Medulla oblongata (tissue), 1 donor: ENCODE data around the gene MSGN1.
"Not testable (repeated sequence)": the region's sequence is repeated elsewhere in the genome, so short reads cannot be mapped to it uniquely, and the experiment has no call there.

Source experiments
- DNase-seq: peaks from one replicate; pipeline ENCODE4 v3.0.0-alpha.2; 2015; ENCODE audit errors: extremely low spot score

The MSGN1 gene

GRCh38 chr2:17805166-17805565, 11.1 kb upstream of the MSGN1 start:
- DNase-seq: peak; percentile 30

GRCh38 chr2:17805717-17806363, 10.4 kb upstream of the MSGN1 start:
- DNase-seq: no peak

- no peak for DNase-seq
Observed at GRCh38 chr2:17813010-17813741, 3.1 kb upstream of the MSGN1 start.

- DNase-seq: peak; percentile 24
Observed at GRCh38 chr2:17813742-17814473, 2.4 kb upstream of the MSGN1 start.

- DNase-seq: no peak
Observed at GRCh38 chr2:17814601-17815000, 1.7 kb upstream of the MSGN1 start.

GRCh38 chr2:17815468-17816184, 634 bp upstream of the MSGN1 start:
- no peak for DNase-seq

GRCh38 chr2:17818235-17818815, 2.1 kb downstream of the MSGN1 start:
- DNase-seq: no peak

- no peak for DNase-seq
Observed at GRCh38 chr2:17821080-17821479, 4.8 kb downstream of the MSGN1 start.

- no peak for DNase-seq
Observed at GRCh38 chr2:17821535-17822444, 5.5 kb downstream of the MSGN1 start.

GRCh38 chr2:17822445-17823117, 6.3 kb downstream of the MSGN1 start:
- no peak for DNase-seq

GRCh38 chr2:17823646-17824045, 7.4 kb downstream of the MSGN1 start:
- not testable (repeated sequence) for DNase-seq

GRCh38 chr2:17827316-17827715, 11.1 kb downstream of the MSGN1 start:
- DNase-seq: no peak

GRCh38 chr2:17827785-17828184, 11.5 kb downstream of the MSGN1 start:
- DNase-seq: no peak

- peak; percentile 80 for DNase-seq
Observed at GRCh38 chr2:17830053-17831034, 14.1 kb downstream of the MSGN1 start.

GRCh38 chr2:17835516-17835915, 19.3 kb downstream of the MSGN1 start:
- no peak for DNase-seq

- no peak for DNase-seq
Observed at GRCh38 chr2:17839959-17840358, 23.7 kb downstream of the MSGN1 start.

GRCh38 chr2:17843457-17843856, 27.2 kb downstream of the MSGN1 start:
- DNase-seq: no peak

- DNase-seq: no peak
Observed at GRCh38 chr2:17845806-17846205, 29.5 kb downstream of the MSGN1 start.

GRCh38 chr2:17846676-17847075, 30.4 kb downstream of the MSGN1 start:
- DNase-seq: no peak
